HepG2 (cell line): ENCODE results near the gene SMG5. TPM values are rescaled to one million over a fixed set of nuclear protein-coding genes. Genes with fewer than 3 reads are reported as not detected.

ENCODE experiments used
- DPF2 ChIP-seq: sonication (generic); formaldehyde crosslinking; IDR thresholded peaks from 2 replicates; pipeline ENCODE4 v1.4.0; 2020; ENCODE audit warnings: mild to moderate bottlenecking, low read depth, missing genetic modification reagents, borderline replicate concordance
- FOXP1 ChIP-seq, 2 experiments: fragments of 450-650 bp in 1 of 2; IDR thresholded peaks; 2 replicates each; pipeline ENCODE4 v1.6.1; 2017 to 2018; ENCODE audit warnings: antibody characterized with exemption in 1 of 2
- GZF1 ChIP-seq: sonication (generic); formaldehyde crosslinking; IDR thresholded peaks from 2 replicates; pipeline ENCODE4 v1.5.1; 2020; ENCODE audit warnings: mild to moderate bottlenecking, missing genetic modification reagents
- HMG20A ChIP-seq: IDR thresholded peaks from 2 replicates; pipeline ENCODE4 v1.6.1; 2016; ENCODE audit warnings: borderline replicate concordance
- IKZF1 ChIP-seq: fragments of 450-650 bp; IDR thresholded peaks from 2 replicates; pipeline ENCODE4 v1.7.1; 2016
- KLF11 ChIP-seq: IDR thresholded peaks from 2 replicates; pipeline ENCODE4 v1.6.1; 2016; ENCODE audit warnings: missing compliant biosample characterization
- NR2C2 ChIP-seq: sonication (generic); formaldehyde crosslinking; IDR thresholded peaks from 2 replicates; pipeline ENCODE4 v1.4.0; 2020; ENCODE audit warnings: missing genetic modification reagents, mild to moderate bottlenecking, moderate library complexity, borderline replicate concordance
- RARA ChIP-seq: IDR thresholded peaks from 2 replicates; pipeline ENCODE4 v1.6.1; 2016; ENCODE audit warnings: missing genetic modification reagents, missing compliant biosample characterization
- SMAD9 ChIP-seq: sonication (generic); formaldehyde crosslinking; IDR thresholded peaks from 2 replicates; pipeline ENCODE4 v1.5.1; 2020; ENCODE audit warnings: mild to moderate bottlenecking, missing genetic modification reagents
- SMARCC2 ChIP-seq: fragments of 450-650 bp; IDR thresholded peaks from 2 replicates; pipeline ENCODE4 v1.6.1; 2017; ENCODE audit warnings: antibody characterized with exemption, mild to moderate bottlenecking
- SP5 ChIP-seq: IDR thresholded peaks from 2 replicates; pipeline ENCODE4 v1.6.1; 2016; ENCODE audit warnings: low read depth, borderline replicate concordance
- TBL1XR1 ChIP-seq: fragments of 150-350 bp; IDR thresholded peaks from 2 replicates; pipeline ENCODE4 v1.6.1; 2014; ENCODE audit warnings: borderline replicate concordance, low read length; ENCODE audit not compliant: partially characterized antibody
- TEAD2 ChIP-seq: sonication (generic); formaldehyde crosslinking; IDR thresholded peaks from 2 replicates; pipeline ENCODE4 v1.9.0; 2021; ENCODE audit warnings: missing genetic modification reagents
- TMF1 ChIP-seq: sonication (generic); formaldehyde crosslinking; IDR thresholded peaks from 2 replicates; pipeline ENCODE4 v1.8.1; 2022; ENCODE audit warnings: low read depth, missing genetic modification reagents
- ZFY ChIP-seq: sonication (generic); formaldehyde crosslinking; IDR thresholded peaks from 2 replicates; pipeline ENCODE4 v1.4.0; 2020; ENCODE audit warnings: missing genetic modification reagents
- ZMYM4 ChIP-seq: sonication (generic); formaldehyde crosslinking; IDR thresholded peaks from 2 replicates; pipeline ENCODE4 v1.8.1; 2023; ENCODE audit warnings: mild to moderate bottlenecking, missing genetic modification reagents
- ZNF230 ChIP-seq: sonication (generic); formaldehyde crosslinking; IDR thresholded peaks from 2 replicates; pipeline ENCODE4 v1.4.0; 2020; ENCODE audit warnings: mild to moderate bottlenecking, missing genetic modification reagents
- ZNF614 ChIP-seq: IDR thresholded peaks from 2 replicates; pipeline ENCODE4 v1.6.1; 2018; ENCODE audit warnings: missing biosample characterization, missing genetic modification reagents, inconsistent platforms, borderline replicate concordance
- ZNF670 ChIP-seq: sonication (generic); formaldehyde crosslinking; IDR thresholded peaks from 2 replicates; pipeline ENCODE4 v1.8.0; 2022; ENCODE audit warnings: mild to moderate bottlenecking, missing genetic modification reagents, borderline replicate concordance
- ZNF720 ChIP-seq: sonication (generic); formaldehyde crosslinking; IDR thresholded peaks from 2 replicates; pipeline ENCODE4 v1.4.0; 2020; ENCODE audit warnings: missing genetic modification reagents
- polyA plus RNA-seq, 8 experiments: library from polyadenylated mRNA; depleted of rRNA in 3 of 8; stranded (reverse) in 7 of 8; unstranded in 1 of 8; fragments of >200 nt; fragmentation: Illumina TruSeq in 4 of 8; extraction: Trizol in 4 of 8; gene quantifications; 2 replicates each; pipeline versions ENCODE4 v1.2.1 to v1.2.3, GENCODE V29; 2011 to 2016; ENCODE audit warnings: low read depth in 4 of 8, missing spikeins in 1 of 8, mixed read lengths in 1 of 8; ENCODE audit not compliant: insufficient read depth in 1 of 8
- total RNA-seq, 5 experiments: library from RNA; depleted of rRNA; stranded (reverse); fragments of >200 nt; fragmentation: Illumina TruSeq; extraction: Trizol; gene quantifications; 2 replicates each; pipeline ENCODE4 v1.2.3, GENCODE V29; 2016; ENCODE audit warnings: low read depth in 1 of 5
- TF ChIP-seq, protein P1 (sequence below): sonication (generic); formaldehyde crosslinking; IDR thresholded peaks from 2 replicates; pipeline ENCODE4 v1.5.1; 2020; ENCODE audit warnings: missing genetic modification reagents, mild to moderate bottlenecking, borderline replicate concordance
- TF ChIP-seq, protein P2 (sequence below): IDR thresholded peaks from 2 replicates; pipeline ENCODE4 v1.6.1; 2012; ENCODE audit warnings: inconsistent platforms
- TF ChIP-seq, protein P3 (sequence below): sonication (generic); formaldehyde crosslinking; IDR thresholded peaks from 2 replicates; pipeline ENCODE4 v1.4.0; 2020; ENCODE audit warnings: low read depth, mild to moderate bottlenecking, missing genetic modification reagents
- TF ChIP-seq, protein P4 (sequence below): IDR thresholded peaks from 2 replicates; pipeline ENCODE4 v1.6.1; 2012; ENCODE audit warnings: low read depth, low read length, improper control_type of control experiment
- TF ChIP-seq, protein P5 (sequence below): IDR thresholded peaks from 2 replicates; pipeline ENCODE4 v1.6.1; 2018; ENCODE audit warnings: missing genetic modification reagents, mild to moderate bottlenecking, missing compliant biosample characterization

Gene SMG5
- total and polyA plus RNA-seq, 2 of the 13 experiments (the other 11 are each of a cell fraction or from before 2014, with no cell fraction given), result 50.5 to 84.0 TPM

DNA sequence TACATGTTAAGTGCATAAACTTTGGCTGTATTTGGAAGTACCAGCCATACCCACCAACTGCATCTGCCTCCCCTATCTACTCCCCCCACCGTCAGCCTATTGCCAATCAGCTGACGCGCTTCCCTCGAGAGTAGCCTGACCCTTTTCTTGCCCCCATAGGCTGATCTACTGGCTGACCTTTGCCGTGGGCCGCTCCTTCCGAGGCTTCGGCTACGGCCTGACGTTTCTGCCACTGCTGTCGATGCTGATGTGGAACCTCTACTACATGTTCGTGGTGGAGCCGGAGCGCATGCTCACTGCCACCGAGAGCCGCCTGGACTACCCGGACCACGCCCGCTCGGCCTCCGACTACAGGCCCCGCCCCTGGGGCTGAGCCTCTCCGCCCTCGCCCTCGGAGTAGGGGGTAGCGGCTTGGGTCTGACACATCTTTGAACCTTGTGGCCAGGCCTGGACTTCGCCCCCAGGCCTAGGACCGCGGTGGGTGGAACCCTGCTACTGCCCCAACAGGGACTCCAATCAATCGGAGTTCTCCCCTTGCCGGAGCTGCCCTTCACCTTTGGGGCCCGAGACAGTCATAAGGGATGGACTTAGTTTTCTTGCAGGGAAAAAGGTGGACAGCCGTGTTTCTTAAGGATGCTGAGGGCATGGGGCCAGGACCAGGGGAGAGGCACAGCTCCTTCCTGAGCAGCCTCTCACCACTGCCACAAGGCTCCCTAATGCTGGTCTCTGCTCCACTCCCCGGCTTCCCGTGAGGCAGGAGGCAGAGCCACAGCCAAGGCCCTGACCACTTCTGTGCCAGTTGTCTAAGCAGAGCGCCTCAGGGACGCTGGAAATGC is 8.8 kb upstream of the SMG5 start (continued):
- TF ChIP-seq, protein P1, sequence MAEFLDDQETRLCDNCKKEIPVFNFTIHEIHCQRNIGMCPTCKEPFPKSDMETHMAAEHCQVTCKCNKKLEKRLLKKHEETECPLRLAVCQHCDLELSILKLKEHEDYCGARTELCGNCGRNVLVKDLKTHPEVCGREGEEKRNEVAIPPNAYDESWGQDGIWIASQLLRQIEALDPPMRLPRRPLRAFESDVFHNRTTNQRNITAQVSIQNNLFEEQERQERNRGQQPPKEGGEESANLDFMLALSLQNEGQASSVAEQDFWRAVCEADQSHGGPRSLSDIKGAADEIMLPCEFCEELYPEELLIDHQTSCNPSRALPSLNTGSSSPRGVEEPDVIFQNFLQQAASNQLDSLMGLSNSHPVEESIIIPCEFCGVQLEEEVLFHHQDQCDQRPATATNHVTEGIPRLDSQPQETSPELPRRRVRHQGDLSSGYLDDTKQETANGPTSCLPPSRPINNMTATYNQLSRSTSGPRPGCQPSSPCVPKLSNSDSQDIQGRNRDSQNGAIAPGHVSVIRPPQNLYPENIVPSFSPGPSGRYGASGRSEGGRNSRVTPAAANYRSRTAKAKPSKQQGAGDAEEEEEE (CRISPR knock-in tag), result no peak
- TF ChIP-seq TMF1 (CRISPR knock-in tag), result no peak
- no peak for TF ChIP-seq ZNF720 (CRISPR knock-in tag)
- TF ChIP-seq KLF11 (CRISPR knock-in tag), result 0 out of 2 replicates have a peak, but pooled peaks have one; percentile 64
- no peak; the same call in 1 of the 2 replicates for TF ChIP-seq ZNF670
- peak; percentile 82; the same call in 1 of the 2 replicates for TF ChIP-seq ZNF614 (CRISPR knock-in tag)
- peak; percentile 62 for TF ChIP-seq NR2C2 (CRISPR knock-in tag)
- TF ChIP-seq, protein P2, sequence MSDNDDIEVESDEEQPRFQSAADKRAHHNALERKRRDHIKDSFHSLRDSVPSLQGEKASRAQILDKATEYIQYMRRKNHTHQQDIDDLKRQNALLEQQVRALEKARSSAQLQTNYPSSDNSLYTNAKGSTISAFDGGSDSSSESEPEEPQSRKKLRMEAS, result peak; percentile 89
- TF ChIP-seq HMG20A (CRISPR knock-in tag), result no peak
- no peak for TF ChIP-seq DPF2 (CRISPR knock-in tag)
- TF ChIP-seq IKZF1, result no peak
- TF ChIP-seq TEAD2, result no peak
- no peak for TF ChIP-seq SMAD9 (CRISPR knock-in tag)
- TF ChIP-seq SMARCC2, result no peak
- TF ChIP-seq TBL1XR1, result no peak
- 0 out of 2 replicates have a peak, but pooled peaks have one; percentile 55 for TF ChIP-seq ZNF230 (CRISPR knock-in tag)
- TF ChIP-seq ZMYM4 (CRISPR knock-in tag), result peak; percentile 63; the same call in 1 of the 2 replicates
- TF ChIP-seq SP5, result peak; percentile 78
- TF ChIP-seq GZF1 (CRISPR knock-in tag), result no peak
- TF ChIP-seq FOXP1 (IDR thresholded peaks at IDR 0.05), result no peak
- no peak for TF ChIP-seq FOXP1 (CRISPR knock-in tag; IDR thresholded peaks at IDR 0.05)
- TF ChIP-seq, protein P3, sequence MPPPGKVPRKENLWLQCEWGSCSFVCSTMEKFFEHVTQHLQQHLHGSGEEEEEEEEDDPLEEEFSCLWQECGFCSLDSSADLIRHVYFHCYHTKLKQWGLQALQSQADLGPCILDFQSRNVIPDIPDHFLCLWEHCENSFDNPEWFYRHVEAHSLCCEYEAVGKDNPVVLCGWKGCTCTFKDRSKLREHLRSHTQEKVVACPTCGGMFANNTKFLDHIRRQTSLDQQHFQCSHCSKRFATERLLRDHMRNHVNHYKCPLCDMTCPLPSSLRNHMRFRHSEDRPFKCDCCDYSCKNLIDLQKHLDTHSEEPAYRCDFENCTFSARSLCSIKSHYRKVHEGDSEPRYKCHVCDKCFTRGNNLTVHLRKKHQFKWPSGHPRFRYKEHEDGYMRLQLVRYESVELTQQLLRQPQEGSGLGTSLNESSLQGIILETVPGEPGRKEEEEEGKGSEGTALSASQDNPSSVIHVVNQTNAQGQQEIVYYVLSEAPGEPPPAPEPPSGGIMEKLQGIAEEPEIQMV (CRISPR knock-in tag), result no peak
- peak; percentile 93 for TF ChIP-seq ZFY (CRISPR knock-in tag)
- TF ChIP-seq RARA (CRISPR knock-in tag), result peak; percentile 71
- TF ChIP-seq, protein P4, sequence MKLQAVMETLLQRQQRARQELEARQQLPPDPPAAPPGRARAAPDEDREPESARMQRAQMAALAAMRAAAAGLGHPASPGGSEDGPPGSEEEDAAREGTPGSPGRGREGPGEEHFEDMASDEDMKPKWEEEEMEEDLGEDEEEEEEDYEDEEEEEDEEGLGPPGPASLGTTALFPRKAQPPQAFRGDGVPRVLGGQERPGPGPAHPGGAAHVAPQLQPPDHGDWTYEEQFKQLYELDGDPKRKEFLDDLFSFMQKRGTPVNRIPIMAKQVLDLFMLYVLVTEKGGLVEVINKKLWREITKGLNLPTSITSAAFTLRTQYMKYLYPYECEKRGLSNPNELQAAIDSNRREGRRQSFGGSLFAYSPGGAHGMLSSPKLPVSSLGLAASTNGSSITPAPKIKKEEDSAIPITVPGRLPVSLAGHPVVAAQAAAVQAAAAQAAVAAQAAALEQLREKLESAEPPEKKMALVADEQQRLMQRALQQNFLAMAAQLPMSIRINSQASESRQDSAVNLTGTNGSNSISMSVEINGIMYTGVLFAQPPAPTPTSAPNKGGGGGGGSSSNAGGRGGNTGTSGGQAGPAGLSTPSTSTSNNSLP, result 0 out of 2 replicates have a peak, but pooled peaks have one; percentile 15
- TF ChIP-seq, protein P5, sequence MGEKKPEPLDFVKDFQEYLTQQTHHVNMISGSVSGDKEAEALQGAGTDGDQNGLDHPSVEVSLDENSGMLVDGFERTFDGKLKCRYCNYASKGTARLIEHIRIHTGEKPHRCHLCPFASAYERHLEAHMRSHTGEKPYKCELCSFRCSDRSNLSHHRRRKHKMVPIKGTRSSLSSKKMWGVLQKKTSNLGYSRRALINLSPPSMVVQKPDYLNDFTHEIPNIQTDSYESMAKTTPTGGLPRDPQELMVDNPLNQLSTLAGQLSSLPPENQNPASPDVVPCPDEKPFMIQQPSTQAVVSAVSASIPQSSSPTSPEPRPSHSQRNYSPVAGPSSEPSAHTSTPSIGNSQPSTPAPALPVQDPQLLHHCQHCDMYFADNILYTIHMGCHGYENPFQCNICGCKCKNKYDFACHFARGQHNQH (CRISPR knock-in tag), result peak; percentile 69
